SK-N-SH treated with all-trans-retinoic acid at 6 μM for 48 hours (cell line): ENCODE measurements around the gene KLF3.

ENCODE experiments used
- BACH2 ChIP-seq: fragments of 250-450 bp; sonication (Bioruptor Pico); IDR thresholded peaks from 2 replicates; pipeline ENCODE4 v1.9.0; 2021; ENCODE audit warnings: mild to moderate bottlenecking, borderline replicate concordance
- GLIS3 ChIP-seq: fragments of 250-450 bp; sonication (Bioruptor Pico); IDR thresholded peaks from 2 replicates; pipeline ENCODE4 v1.5.0; 2020; ENCODE audit warnings: mild to moderate bottlenecking, moderate library complexity
- ZNF565 ChIP-seq: fragments of 450-650 bp; formaldehyde crosslinking; conservative IDR thresholded peaks from 2 replicates; pipeline ENCODE4 v1.5.0; 2020; ENCODE audit warnings: low read depth, mild to moderate bottlenecking, moderate library complexity
- TF ChIP-seq, protein P1 (sequence below): fragments of 250-450 bp; sonication (Bioruptor Pico); IDR thresholded peaks from 2 replicates; pipeline ENCODE4 v1.8.0; 2020; ENCODE audit warnings: mild to moderate bottlenecking, moderate library complexity, borderline replicate concordance

DNA sequence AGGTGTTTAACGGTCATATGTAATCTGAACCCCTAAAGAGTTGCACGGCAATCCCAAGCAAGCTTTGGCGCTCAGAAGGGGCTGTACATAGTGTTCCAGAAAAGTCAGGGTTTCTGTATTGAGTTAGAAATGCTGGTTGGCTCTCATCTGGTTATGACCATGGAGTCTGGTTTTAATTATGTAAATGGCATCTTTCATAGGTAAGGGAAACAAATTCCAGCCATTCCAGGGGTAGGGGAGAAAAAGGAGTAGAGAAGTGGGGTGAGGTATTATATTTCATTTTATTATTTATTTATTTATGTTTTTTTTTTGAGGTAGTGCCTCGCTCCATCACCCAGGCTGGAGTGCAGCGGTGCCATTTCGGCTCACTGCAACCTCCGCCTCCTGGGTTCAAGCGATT is 15.9 kb downstream of the KLF3 start:
- TF ChIP-seq, protein P1, sequence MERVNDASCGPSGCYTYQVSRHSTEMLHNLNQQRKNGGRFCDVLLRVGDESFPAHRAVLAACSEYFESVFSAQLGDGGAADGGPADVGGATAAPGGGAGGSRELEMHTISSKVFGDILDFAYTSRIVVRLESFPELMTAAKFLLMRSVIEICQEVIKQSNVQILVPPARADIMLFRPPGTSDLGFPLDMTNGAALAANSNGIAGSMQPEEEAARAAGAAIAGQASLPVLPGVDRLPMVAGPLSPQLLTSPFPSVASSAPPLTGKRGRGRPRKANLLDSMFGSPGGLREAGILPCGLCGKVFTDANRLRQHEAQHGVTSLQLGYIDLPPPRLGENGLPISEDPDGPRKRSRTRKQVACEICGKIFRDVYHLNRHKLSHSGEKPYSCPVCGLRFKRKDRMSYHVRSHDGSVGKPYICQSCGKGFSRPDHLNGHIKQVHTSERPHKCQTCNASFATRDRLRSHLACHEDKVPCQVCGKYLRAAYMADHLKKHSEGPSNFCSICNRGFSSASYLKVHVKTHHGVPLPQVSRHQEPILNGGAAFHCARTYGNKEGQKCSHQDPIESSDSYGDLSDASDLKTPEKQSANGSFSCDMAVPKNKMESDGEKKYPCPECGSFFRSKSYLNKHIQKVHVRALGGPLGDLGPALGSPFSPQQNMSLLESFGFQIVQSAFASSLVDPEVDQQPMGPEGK = no peak
- TF ChIP-seq ZNF565 = no peak
- TF ChIP-seq GLIS3 (CRISPR knock-in tag) = no peak
- no peak for TF ChIP-seq BACH2 (CRISPR knock-in tag)
